ENCODE measurements around the gene RDX.
A peak's percentile ranks its signal among the peaks of the same experiment; 100 is the strongest.
"Not testable (repeated sequence)": the region's sequence is repeated elsewhere in the genome, so short reads cannot be mapped to it uniquely, and the experiment has no call there.

RDX gene

DNA sequence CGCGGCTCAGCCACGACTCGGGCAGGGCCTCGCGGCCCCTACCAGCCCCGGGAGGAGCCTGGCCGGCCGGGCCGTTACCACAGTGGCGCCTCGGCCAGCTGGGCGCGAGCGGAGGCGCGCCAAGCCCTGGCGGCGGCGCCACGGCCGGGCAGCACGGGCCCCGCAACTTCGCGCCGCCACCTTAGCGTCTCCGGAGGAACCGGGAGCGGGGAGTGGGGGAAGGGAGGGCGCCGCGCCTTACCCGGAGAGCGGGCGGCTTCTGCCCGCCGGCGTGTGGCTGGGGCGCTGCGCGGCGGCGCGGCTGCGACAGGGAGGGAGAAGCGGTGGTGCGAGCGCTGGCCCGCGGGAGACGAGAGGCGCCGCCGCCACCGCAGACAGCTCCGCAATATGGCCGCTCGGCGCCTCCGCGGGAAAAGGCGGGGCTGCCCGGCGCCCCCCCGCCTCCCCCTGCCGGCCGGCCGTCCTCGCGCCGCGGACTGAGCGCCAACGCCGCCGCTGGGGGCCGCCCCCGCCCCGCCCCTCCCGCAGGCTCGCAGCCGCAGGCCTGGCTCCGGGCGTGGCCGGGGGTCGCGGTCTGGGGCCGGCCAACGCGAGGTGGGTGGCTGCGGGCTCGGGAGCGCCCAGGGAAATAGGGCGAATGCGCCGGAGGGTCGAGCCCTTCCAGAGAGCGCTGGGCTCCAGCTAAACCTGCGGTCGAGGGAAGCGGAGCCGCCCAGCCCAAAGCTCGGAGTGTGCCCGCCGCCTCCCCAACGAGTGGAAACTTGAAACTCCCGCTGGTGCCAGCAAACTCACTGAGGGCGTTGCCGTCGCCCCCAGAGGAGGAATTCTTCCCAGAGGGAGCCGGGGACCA, at the start of gene RDX:
TSS of gene RDX (minus strand) at position 389 of the 850 bp plus-strand sequence. CDS start 16,922 bp downstream, outside the sequence.
- DNase-seq (ENCODE audit: extremely low read depth in 1 of 2, low read depth in 1 of 2), result peak in 1 of 2 donors; percentile 35

DNA sequence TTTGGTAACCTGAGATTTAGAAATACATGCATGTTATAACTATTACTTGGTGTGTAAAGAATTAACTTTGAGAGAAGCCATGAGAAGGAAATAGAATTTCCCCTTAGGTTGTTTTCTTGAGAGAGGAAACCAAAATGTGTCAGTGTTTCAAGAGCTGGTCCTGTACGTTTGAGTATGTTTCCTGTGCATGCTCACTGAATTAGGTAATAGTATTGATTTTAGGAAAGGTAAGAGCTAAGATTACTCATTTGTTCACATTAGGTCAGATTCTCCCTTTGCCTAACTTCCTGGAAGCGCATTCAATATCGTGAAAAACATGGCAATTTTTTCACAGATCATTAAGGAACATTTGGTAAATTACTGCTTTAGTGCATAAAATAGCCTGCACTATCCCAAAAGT, 49.3 kb upstream of the RDX start:
- DNase-seq (ENCODE audit: extremely low read depth in 1 of 2, low read depth in 1 of 2), result no peak

DNA sequence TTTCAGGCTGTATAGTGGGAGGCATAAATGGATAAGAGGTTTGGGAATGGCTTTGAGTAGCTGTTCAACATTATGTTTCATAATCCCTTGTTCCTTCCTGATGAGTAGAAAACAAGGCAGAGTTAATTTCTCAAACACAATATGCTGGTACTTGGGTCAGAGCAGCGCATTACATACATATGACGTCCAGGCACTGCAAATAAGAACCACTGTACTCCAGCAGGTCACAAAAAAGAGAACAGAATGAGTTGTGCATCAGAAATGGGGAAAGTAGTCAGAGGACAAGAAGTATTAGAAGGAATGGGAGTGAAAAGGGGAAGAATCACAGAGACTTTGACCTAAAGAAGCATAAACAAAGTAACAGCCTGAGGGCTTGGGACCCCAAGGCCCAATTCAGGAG, 44.0 kb upstream of the RDX start:
- no peak for DNase-seq (ENCODE audit: extremely low read depth in 1 of 2, low read depth in 1 of 2)

DNA sequence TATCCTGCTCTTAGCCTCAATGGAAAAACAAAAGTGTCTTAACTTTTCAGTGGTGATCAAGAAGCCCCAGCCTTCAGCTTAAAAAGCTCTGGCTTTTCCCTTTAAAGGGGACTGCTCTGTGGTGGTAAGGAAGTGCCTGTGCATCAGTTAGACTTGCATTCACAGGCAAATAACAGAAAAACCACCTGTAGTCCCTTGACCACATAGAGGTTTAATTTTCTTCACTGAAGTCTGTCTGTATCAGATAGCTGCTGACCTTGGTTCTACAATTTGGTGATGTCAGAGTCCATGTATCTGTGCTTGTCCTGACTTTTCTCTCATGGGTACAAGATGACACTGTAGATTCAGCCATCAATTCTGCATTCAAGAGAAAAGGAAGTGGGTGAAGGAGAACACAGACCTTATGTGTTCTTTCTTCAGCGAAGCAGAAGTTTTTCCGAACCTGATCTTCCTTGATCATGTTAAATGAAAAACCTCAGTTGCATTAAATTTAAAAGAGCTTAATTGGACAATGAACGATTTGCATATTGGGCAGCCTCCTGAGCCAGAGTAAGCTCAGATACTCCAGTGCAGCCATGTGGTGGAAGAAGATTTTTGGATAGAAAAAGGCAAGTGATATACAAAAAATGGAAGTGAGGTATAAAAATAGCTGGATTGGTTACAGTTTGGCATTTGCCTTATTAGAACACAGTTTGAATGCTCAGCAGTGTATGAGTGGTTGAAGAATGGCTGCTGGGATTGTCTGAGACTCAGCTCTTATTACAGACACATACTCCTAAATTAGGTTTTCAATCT, 43.2 kb upstream of the RDX start:
- no peak for DNase-seq (ENCODE audit: extremely low read depth in 1 of 2, low read depth in 1 of 2)

DNA sequence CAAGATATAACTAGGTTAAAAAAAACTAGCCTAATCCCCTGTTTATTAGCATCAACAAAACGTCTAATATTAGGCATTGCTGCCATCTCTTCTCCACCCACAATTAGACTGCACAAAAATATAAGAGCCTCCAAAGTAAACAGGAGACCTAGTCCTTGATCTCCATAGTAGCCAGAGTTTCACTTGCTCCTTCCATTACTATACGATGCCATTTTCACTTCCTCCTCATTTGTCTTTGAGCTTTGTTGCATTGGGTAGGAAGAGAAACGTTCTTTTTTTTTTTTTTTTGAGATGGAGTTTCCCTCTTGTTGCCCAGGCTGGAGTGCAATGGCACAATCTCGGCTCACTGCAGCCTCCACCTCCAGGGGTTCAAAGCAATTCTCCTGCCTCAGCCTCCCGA, 42.3 kb upstream of the RDX start:
- DNase-seq (ENCODE audit: extremely low read depth in 1 of 2, low read depth in 1 of 2), result no peak

DNA sequence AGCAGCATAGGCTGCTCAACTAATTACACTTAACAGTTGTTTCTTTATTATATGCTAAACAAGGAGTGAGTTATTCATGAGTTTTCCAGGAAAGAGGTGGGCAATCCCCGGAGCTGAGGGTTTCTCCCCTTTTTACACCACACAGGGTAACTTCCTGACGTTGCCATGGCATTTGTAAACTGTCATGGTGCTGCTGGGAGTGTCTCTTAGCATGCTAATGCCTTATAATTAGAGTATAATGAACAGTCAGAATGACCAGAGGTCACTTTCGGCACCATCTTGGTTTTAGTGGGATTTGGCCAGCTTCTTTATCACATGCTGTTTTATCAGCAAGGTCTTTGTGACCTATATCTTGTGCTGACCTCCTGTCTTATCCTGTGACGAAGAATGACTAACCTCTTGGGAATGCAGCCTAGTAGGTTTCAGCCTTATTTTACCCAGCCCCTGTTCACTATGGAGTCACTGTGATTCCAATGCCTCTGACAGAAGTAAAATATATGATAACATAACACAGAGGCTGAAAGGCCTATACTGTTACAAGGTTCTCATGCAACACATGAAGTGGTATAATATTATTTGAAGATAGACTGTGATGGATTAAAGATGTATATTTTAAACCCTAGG, 41.3 kb upstream of the RDX start:
- no peak for DNase-seq (ENCODE audit: extremely low read depth in 1 of 2, low read depth in 1 of 2)

DNA sequence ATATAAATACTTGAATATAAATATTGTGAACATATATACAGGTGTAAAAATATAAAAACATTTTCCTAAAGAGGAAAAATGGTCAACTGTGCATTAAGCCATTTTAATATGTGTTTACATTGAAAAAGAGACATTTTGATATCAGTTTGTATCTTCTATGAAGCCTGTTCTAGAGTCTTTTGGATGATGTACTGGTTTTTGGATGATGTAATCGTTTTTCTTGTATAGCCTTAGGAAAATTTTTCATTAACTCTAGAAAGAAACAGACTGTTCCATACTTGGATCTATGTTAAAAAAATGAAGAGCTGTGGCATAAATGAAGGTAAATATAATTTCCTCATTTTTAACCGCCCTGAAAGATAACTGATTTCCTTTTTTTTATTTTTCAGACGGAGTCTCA, 39.6 kb upstream of the RDX start:
- DNase-seq (ENCODE audit: extremely low read depth in 1 of 2, low read depth in 1 of 2), result no peak

DNA sequence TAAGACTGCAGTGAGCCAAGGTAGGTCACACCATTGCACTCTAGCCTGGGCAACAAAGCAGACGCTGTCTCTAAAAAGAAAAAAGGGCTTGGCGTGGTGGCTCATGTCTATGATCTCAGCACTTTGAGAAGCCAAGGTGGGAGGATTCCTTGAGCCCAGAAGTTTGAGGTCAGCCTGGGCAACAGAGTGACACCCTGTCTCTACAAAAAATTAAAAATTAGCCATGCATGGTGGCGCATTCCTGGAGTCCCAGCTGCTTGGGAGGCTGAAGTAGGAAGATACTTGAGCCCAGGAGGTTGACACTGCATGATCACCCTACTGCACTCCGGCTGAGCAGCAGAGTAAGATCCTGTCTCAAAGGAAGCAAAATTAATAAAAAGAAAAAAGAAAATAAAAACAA, 38.9 kb upstream of the RDX start:
- DNase-seq (ENCODE audit: extremely low read depth in 1 of 2, low read depth in 1 of 2), result no peak

DNA sequence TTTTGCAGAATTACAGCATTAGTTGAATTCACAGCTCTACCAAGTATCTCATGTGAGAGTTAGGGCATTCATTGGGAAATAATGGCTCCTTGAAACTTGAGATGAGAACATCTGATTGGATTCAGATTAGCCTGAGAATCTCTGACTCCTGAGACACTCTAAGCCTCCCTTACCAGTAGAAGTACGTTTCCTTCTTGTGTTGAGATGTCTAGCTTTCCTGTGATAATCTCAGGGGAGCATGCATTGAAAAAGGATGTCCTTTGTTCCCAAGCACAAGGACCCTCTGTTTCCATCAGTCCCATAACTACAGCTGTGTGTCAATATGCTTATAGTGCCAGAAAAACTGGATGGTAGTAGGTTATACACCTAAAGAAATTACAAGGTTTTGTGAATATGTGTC, 35.2 kb upstream of the RDX start:
- no peak for DNase-seq (ENCODE audit: extremely low read depth in 1 of 2, low read depth in 1 of 2)

DNA sequence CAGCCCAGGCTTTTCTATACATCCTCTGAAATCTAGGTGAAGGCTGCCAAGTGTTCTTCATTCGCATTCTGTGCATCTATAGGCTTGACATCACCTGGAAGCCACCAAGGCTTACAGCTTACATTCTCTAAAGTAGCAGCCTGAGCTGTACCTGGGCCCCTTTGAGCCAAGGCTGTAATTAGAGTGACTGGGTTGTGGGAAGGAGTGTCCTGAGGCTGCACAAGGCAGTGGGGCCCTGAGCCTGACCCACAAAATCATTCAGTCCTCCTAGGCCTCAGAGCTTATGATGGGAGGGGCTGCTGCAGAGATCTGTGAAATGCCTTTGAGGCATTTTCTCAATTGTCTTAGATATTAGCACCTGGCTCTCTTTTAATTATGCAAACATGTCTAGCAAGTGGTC, 33.0 kb upstream of the RDX start:
- no peak for DNase-seq (ENCODE audit: extremely low read depth in 1 of 2, low read depth in 1 of 2)

DNA sequence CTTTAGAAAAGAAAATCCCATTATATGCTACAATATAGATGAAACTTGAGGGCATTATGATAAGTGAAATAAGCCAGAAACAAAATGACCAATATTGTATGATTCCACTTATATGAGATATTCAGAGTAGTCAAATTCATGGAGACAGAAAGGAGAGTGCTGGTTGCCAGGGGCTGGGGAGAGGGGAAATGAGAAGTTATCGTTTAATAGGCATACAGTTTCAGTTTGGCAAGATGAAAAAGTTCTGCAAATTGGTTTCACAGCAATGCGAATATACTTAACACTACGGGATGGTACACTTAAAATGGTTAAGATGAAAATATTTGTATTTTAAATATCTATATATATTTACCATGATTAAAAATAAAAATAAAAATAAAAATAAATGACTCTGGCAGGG, 31.1 kb upstream of the RDX start:
- DNase-seq (ENCODE audit: extremely low read depth in 1 of 2, low read depth in 1 of 2), result no peak

DNA sequence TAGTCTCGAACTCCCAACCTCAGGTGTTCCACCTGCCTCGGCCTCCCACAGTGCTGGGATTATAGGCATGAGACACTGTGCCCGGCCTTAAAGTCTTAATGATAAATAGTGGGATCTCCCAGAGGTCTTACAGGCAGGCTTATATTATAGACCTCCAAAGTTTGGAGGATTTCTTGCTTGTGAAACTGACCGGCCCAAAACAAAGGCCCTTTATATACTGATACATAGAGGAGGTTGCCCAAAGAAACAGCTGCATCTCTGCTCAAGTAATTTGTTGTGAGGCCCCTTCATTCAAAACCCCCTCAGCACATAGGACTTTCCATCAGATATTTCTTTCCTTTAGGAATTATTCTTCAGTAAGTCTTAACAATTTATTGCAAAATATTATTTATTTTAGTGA, 27.4 kb upstream of the RDX start:
- no peak for DNase-seq (ENCODE audit: extremely low read depth in 1 of 2, low read depth in 1 of 2)

DNA sequence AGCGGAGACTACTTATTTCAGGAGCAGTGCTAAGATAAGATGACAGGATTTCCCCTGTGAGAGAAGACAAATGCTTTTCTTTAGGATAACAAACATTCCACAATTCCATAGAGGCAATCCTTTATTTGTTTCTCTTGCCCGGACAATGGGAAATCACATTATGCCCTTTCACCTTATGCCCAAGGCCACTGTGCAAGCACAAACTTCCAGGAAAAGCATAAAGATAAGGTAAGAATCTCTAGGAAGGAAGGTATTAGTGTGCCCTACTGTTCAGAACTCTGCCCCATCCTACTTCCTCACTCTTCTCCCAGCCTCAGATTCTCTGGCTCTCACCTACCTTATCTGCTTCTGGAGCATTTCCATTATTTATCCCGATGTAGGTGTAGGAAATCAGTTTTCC, 23.1 kb upstream of the RDX start:
- DNase-seq (ENCODE audit: extremely low read depth in 1 of 2, low read depth in 1 of 2), result no peak

DNA sequence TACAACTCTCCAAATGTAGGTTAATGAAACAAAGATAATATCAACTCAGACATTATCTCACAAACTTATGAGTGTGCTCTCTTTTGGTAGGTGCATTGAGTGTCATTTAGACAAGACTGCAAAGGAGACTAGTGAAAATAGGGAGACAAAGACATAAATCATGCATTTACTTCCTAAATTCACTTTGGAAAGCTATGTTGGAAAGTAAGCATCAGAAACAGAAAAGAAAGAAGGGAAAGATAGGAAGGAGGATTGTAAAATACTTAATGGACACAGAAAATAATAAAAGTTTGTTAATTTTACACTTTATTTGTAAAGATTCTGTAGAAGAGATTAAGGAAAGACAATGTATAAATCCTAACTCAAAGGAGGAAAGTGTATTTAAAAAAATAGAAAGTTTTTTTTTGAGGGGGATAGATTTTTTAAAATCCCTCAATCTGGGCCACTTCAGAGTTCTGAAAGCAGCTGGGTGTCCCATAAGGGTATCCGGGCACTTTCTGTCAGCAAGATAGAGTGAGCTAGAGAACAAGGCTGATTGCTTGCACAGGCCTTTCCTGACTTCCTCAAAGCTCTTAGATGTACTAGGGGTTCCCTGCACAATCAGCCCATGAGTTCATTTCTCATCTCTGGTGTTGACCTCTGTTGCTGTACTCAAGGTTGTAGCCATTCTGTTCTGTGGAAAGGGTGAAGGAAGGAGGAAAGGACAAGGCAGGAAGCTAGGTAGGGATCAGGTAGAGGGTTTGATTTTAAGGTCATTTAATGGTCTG, 22.4 kb upstream of the RDX start:
- no peak for DNase-seq (ENCODE audit: extremely low read depth in 1 of 2, low read depth in 1 of 2)

DNA sequence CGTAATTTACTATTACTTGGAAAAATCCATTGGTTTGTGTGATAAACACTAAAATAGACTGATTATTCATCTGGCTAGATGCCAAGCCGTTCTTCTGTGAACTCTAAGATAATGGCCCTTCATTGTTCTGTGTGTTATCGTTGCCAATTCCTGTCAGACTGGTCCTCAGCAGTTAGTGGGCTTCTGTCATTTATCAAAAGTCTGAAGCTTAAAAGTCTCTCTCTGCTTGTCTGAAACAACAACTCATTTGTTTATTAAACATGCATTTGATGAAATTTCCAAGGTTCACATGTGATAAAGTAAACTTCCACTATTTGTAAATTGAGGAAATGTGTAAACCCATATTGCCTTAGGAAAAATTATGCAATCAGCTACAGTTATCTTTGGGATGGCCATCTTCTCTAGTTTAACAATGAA, 21.1 kb upstream of the RDX start:
- no peak for DNase-seq (ENCODE audit: extremely low read depth in 1 of 2, low read depth in 1 of 2)

DNA sequence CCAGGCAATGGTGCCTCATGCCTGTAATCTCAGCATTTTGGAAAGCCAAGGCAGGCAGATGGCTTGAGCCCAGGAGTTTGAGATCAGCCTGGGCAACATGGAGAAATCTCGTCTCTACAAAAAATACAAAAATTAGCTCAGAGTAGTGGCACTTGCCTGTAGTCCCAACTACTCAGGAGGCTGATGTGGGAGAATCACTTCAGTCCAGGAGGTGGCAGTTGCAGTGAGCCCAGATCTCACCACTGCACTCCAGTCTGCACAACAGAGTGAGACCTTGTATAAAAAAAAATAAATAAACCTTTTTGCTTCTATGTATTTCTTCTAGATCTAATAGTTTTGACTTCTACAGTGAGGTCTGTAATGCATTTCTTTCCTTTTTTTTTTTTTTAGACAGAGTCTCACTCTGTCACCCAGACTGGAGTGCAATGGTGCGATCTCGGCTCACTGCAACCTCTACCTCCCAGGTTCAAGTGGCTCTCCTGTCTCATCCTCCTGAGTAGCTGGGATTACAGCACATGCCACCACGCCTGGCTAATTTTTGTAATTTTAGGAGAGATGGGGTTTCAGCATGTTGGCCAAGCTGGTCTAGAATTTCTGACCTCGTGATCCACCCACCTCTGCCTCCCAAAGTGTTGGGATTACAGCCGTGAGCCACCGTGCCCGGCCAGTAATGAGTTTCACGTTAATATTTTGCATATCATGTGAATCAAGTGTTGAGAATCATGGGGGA, 18.1 kb upstream of the RDX start:
- DNase-seq (ENCODE audit: extremely low read depth in 1 of 2, low read depth in 1 of 2), result no peak

DNA sequence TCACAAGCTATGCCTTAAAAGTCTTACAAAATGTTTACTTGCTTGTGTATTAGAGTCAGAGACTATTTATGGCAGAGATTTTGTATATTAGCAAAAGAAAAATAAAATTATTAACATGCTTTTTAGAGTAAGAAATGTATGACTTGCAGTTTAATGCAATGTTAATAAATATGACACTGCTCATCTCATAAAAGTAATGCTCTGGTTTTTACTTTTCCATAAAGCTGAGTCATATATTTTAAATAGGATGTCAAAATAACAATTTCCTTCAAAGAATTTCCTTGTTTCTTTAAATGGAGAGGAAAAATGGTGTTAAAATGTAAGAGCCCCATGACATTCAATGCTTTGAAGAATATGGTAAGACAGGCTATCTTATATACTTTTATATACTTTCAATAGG, 16.3 kb upstream of the RDX start:
- no peak for DNase-seq (ENCODE audit: extremely low read depth in 1 of 2, low read depth in 1 of 2)

DNA sequence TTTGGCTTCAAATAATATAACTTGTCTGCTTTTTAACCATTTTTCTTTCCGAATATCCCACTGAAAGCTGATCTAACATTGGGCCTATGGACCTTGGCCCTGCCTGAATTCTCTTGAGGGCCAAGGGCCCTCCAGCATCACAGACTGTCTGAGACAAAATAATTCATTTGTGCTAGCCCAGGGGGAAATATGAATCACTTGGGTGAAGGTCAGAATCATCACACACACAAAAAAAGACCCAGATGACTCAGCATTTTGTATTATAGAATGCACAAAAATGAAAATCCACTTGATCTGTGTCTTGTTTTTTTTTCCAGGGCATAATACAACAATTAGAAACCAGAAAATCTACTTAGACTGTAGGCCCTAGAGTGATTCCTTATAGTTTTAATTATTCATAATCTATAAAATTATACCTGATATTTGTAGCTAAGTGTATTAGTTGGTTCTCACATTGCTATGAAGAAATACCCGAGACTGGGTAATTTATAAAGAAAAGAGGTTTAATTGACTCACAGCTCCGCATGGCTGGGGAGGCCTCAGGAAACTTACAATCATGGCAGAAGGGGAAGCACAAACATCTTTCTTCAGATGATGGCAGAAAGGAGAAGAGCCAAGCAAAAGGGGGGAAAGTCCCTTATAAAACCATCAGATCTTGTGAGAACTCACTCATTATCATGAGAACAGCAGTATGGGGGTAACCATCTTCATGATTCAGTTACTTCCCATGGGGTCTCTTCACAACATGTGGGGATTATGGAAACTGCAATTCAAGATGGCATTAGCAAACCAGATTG, 15.6 kb upstream of the RDX start:
- no peak for DNase-seq (ENCODE audit: extremely low read depth in 1 of 2, low read depth in 1 of 2)

DNA sequence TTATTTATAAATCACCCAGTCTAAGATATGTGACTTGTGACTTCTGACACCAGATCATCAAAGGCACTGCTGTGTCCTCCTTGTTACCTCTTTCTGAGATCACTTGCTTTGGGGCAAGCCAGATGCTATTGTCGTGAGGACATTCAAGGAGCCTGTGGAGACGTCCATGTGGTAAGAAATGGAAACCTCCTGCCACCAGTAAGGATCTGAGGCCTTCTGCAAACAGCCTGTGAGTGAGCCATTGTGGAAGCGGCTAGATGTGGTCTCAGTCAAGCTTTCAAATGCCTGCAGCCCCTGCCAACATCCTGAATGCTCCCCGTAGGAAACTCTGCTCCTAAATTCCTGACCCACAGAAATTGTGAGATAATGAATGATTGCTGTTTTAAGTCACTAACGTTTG, 11.7 kb upstream of the RDX start:
- no peak for DNase-seq (ENCODE audit: extremely low read depth in 1 of 2, low read depth in 1 of 2)

DNA sequence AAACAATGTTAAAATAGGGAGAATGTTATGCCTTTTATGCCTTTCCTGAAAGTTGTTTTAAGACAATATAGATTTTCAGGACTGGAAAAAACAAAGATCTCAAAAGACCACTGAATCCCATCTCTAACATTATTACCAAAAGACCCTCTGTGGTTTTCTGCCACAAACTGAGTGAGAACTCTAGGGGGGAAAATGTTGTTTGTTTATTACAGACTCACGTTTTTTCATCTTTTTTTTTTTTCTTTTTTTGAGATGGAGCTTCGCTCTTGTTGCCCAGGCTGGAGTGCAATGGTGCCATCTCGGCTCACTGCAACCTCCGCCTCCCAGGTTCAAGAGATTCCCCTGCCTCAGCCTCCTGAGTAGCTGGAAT, 9.6 kb upstream of the RDX start:
- DNase-seq (ENCODE audit: extremely low read depth in 1 of 2, low read depth in 1 of 2), result not testable (repeated sequence)

All from activated CD8-positive, alpha-beta memory T cell treated with anti-CD3 and anti-CD28 coated beads for 1 hour (primary cell).